ENCODE data around the gene AP4B1.

GRCh38 chr1:113887402-113888175 lies 17.0 kb downstream of the AP4B1 start, which contains the start of gene BCL2L15:
- TF ChIP-seq GATA2 (IDR thresholded peaks at IDR 0.05; ENCODE audit: low read depth, low read length) (no peak), GATA3 (IDR thresholded peaks at IDR 0.05; ENCODE audit: low read depth, low read length) (no peak)

All from SH-SY5Y (cell line).